Fibroblast of pulmonary artery (primary cell): Measurements from ENCODE around the gene RAB9A.

Experiments
- DNase-seq: peaks from one replicate; pipeline ENCODE4 v3.0.0-alpha.2; 2010; ENCODE audit warnings: low read depth
- H3K4me3 ChIP-seq: replicated peaks from 2 replicates; pipeline ENCODE4 v1.5.1; 2011; ENCODE audit warnings: low read depth, mild to moderate bottlenecking, control low read depth, low read length, moderate library complexity
- CTCF ChIP-seq: IDR thresholded peaks from 2 replicates; pipeline ENCODE4 v1.5.1; 2011; ENCODE audit warnings: mild to moderate bottlenecking, control low read depth, low read length, inconsistent platforms; ENCODE audit errors: missing control alignments

Gene RAB9A

DNA sequence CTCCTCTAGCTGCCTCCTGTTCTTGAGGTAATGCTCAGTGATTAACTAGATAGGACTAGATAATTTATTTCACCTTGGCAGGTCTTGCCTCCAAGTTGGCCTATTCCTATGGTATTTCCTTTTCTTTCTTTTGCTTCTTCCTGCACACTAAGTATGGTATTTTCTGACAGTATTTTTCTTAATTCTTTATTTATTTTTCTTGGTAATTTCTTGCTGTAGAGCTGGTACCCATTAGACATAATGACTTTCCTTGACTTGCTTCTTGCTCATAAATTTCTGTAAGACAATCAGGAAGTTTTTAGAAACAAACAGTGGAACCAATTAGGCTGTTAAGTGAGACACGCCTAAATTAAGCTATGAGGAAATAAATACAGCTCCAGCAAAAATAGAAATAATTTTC is 9.5 kb downstream of the RAB9A start:
- TF ChIP-seq CTCF: no peak
- H3K4me3 ChIP-seq: no peak overlapping the region
- no peak for DNase-seq

DNA sequence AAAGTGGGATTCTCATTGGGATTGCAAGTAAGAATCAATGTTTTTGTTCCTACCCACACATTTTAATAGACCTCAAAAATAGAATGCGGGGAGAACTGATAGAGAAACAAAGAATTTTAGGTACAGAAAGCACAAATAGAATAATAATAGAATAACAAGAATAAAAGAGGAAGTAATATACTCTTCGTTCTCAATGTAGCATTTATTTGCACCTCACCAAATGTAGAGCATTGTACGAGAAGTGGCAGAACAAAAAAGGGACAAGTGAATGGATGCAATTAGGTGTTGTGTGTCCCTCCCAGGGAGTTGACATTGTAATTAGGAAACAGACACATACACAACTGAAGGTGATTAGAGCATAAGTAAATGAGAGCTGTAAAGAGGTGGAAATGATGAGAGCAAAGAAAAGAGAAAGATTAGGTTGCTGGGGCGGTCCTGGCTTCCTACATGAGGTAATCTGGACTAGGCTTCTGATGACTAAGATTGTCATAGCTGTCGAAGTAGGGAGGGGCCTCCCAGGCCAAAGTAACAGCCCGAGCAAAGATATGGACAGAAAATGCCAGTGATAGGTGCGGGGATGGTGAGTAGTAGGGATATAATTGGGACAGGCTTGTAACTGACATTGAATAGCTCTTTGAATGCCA is 10.4 kb downstream of the RAB9A start:
- no peak overlapping the region for H3K4me3 ChIP-seq
- no peak for DNase-seq
- TF ChIP-seq CTCF: no peak

DNA sequence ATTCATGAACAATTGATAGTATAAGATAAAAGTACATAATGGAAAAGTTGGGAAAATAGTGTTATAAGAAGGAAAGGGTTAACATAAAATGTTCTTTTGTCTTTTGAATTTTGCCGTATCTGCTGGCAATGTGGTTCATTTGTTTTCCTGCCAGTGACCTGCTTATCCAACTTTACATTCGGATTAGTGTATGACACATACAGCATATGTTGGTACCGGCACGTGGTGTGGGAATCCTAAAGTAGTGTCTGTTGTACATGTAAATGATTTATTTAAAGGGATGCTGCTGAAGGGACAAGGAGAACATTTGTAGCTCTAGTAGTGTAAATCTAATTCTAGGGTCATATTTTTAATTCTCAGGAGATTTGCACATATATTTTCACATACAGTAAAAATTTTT is 11.5 kb downstream of the RAB9A start:
- no peak for TF ChIP-seq CTCF
- no peak overlapping the region for H3K4me3 ChIP-seq
- no peak for DNase-seq

- no peak for TF ChIP-seq CTCF
- DNase-seq: no peak
- no peak overlapping the region for H3K4me3 ChIP-seq
Measured at GRCh38 chrX:13702111-13702789, 13.3 kb downstream of the RAB9A start.

DNA sequence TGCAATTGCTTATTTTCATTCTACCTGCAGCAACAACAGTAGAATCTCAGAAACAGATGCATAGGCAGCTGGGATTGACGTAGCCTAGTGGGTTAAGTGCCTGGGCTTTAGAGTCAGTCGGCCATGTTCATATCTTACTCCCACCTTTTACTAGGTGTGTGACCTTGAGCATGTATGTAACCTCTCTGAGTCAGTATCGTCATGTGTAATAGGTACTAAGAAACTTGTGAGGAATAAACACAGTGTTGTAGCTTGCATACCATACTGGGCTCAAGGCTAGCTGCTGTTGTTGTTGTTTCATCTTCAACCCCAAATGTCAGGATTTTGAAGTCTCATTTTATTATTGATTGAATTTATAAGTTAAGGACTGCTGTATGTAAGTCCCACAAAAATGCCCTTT is 14.2 kb downstream of the RAB9A start:
- DNase-seq: no peak
- no peak for TF ChIP-seq CTCF
- H3K4me3 ChIP-seq: no peak overlapping the region

DNA sequence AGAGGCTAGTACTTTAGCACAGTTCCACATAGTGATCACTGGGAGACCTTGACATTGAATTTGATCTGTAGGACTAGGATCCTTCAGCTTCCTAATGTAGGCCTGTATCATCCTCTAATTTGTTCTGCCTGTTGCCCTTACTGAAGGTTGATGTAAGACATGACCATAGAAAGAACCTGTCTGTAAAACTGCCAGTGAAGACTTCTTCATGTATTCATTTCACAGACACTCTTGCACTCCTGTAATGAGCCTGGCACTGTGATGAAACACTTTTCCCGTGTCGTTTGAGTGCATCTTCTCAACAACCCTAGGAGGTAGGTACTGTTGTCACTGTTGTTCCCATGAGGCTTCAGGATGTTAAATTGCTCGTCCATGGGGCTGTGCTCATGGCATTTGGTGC is 14.7 kb downstream of the RAB9A start:
- TF ChIP-seq CTCF: no peak
- DNase-seq: no peak
- no peak overlapping the region for H3K4me3 ChIP-seq

DNA sequence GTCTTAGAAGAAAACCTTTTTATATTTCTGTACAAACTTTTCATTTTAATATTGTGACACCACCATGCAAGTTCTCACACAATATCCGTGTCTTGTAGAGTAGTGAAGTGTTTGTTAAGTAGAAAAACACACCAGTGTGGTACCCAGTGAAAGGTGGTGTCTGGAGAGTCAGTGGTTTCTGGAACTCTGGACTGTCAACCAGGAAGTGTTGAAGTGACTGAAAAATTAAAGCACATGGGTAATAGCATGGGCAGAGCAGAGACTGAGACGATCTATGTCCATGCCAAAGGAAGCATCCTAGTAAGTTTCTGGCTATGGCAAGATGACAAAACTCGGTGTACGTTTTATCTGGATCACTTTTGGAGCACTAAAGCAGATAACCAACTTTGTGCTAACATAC is 22.2 kb downstream of the RAB9A start:
- TF ChIP-seq CTCF: no peak

More for the DNA sequence above, 22.2 kb downstream of the RAB9A start:
- no peak overlapping the region for H3K4me3 ChIP-seq
- no peak for DNase-seq
